Neural progenitor cell (in vitro differentiated cells): ENCODE results near the gene PAQR9. TPM values are rescaled to one million over a fixed set of nuclear protein-coding genes. Genes with fewer than 3 reads are reported as not detected.
A peak's percentile ranks its signal among the peaks of the same experiment; 100 is the strongest.

ENCODE experiments used
- DNase-seq: peaks from one replicate; pipeline ENCODE4 v3.0.0-alpha.2; 2016; ENCODE audit warnings: low spot score
- H2AFZ ChIP-seq: fragments of 200-600 bp; sonication (generic); replicated peaks from 2 replicates; pipeline ENCODE4 v1.6.1; 2016; ENCODE audit warnings: antibody characterized with exemption
- H3F3A ChIP-seq: fragments of 200-600 bp; sonication (generic); 2 replicates; pipeline ENCODE4 v1.6.1; 2016; ENCODE audit warnings: antibody characterized with exemption, low read depth
- H3K27ac ChIP-seq: fragments of 200-600 bp; sonication (generic); 2 replicates; pipeline ENCODE4 v1.5.1; 2016; ENCODE audit warnings: mild to moderate bottlenecking
- H3K27me3 ChIP-seq: fragments of 200-600 bp; sonication (generic); 2 replicates; pipeline ENCODE4 v1.6.1; 2016; ENCODE audit warnings: mild to moderate bottlenecking, moderate library complexity
- H3K36me3 ChIP-seq: fragments of 200-600 bp; sonication (generic); 2 replicates; pipeline ENCODE4 v1.5.1; 2016
- H3K4me1 ChIP-seq: fragments of 200-600 bp; sonication (generic); 2 replicates; pipeline ENCODE4 v1.6.1; 2016; ENCODE audit warnings: mixed run types
- H3K4me2 ChIP-seq: fragments of 200-600 bp; sonication (generic); 2 replicates; pipeline ENCODE4 v1.6.1; 2016
- H3K4me3 ChIP-seq: fragments of 200-600 bp; sonication (generic); 2 replicates; pipeline ENCODE4 v1.5.1; 2016
- H3K79me2 ChIP-seq: fragments of 200-600 bp; sonication (generic); 2 replicates; pipeline ENCODE4 v1.6.1; 2016; ENCODE audit warnings: low read depth
- H3K9ac ChIP-seq: fragments of 200-600 bp; sonication (generic); 2 replicates; pipeline ENCODE4 v1.6.1; 2016
- H3K9me3 ChIP-seq: fragments of 200-600 bp; sonication (generic); 2 replicates; pipeline ENCODE4 v1.5.1; 2016; ENCODE audit warnings: low read depth
- H4K20me1 ChIP-seq: fragments of 200-600 bp; sonication (generic); 2 replicates; pipeline ENCODE4 v1.6.1; 2016; ENCODE audit warnings: low read depth
- H3K27ac Mint-ChIP-seq: 3 replicates; pipeline ENCODE4 v1.8.0; 2021; ENCODE audit warnings: mixed read lengths
- H3K27me3 Mint-ChIP-seq: 2 replicates; pipeline ENCODE4 v1.8.0; 2022; ENCODE audit warnings: low read depth, mild to moderate bottlenecking, inconsistent platforms, moderate library complexity, mixed read lengths; ENCODE audit not compliant: insufficient read depth
- H3K36me3 Mint-ChIP-seq: 3 replicates; pipeline ENCODE4 v1.8.0; 2021; ENCODE audit warnings: mixed read lengths
- H3K4me1 Mint-ChIP-seq: 3 replicates; pipeline ENCODE4 v1.8.0; 2021; ENCODE audit warnings: mixed read lengths
- H3K4me3 Mint-ChIP-seq: 3 replicates; pipeline ENCODE4 v1.8.0; 2021; ENCODE audit warnings: mild to moderate bottlenecking, moderate library complexity, mixed read lengths
- H3K9me3 Mint-ChIP-seq: 3 replicates; pipeline ENCODE4 v1.8.0; 2020; ENCODE audit warnings: mixed read lengths
- EZH2 ChIP-seq: fragments of 200-600 bp; sonication (generic); IDR thresholded peaks from 2 replicates; pipeline ENCODE4 v1.6.1; 2017; ENCODE audit warnings: antibody characterized with exemption, mild to moderate bottlenecking, moderate library complexity
- EZH2phosphoT487 ChIP-seq: fragments of 200-600 bp; sonication (generic); IDR thresholded peaks from 2 replicates; pipeline ENCODE4 v1.6.1; 2017; ENCODE audit warnings: antibody characterized with exemption
- total RNA-seq: library from RNA; depleted of rRNA; stranded (reverse); fragments of >200 nt; gene quantifications from 2 replicates; pipeline ENCODE4 v1.2.3, GENCODE V29; 2015; ENCODE audit warnings: low replicate concordance
- TF ChIP-seq, protein P1 (sequence below): fragments of 200-600 bp; sonication (generic); IDR thresholded peaks from 2 replicates; pipeline ENCODE4 v1.5.1; 2017; ENCODE audit warnings: antibody characterized with exemption, mild to moderate bottlenecking

Gene PAQR9
- total RNA-seq, 1 donor from 2014 or later: 2.2 TPM

DNA sequence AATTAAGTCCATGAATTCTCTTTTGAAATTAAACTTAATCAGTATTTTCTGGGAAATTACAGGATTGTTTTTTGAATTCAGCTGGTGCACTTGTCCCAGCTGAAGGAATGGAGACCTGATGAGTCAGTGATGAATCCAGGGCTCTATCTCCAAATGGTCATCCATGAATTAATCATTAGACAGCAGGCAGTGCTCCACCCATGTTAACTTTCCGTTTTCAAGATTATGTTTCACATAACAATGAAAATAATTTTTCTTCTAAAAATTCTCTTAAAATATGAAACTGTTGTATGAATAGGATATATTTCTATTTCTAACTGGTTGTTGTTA is 13.9 kb upstream of the PAQR9 start:
- Mint-ChIP-seq H3K4me3 (no peak overlapping the region), H3K4me1 (peaks cover 17% of the 10 kb centered on the region), H3K27me3 (no peaks in the 10 kb centered on the region), H3K36me3 (no peaks in the 10 kb centered on the region), H3K27ac (no peak overlapping the region), H3K9me3 (no peaks in the 10 kb centered on the region)
- no peak for DNase-seq
- Histone ChIP-seq H3K9me3 (no peaks in the 10 kb centered on the region), H3K79me2 (no peaks in the 10 kb centered on the region), H3K36me3 (no peaks in the 10 kb centered on the region), H3K4me3 (no peak overlapping the region), H2AFZ (no peak overlapping the region), H3K27ac (no peak overlapping the region), H3F3A (no peaks in the 10 kb centered on the region), H3K4me1 (peaks cover 11% of the 10 kb centered on the region), H3K27me3 (no peaks in the 10 kb centered on the region), H3K4me2 (no peak overlapping the region), H3K9ac (no peak overlapping the region), H4K20me1 (no peaks in the 10 kb centered on the region)
- TF ChIP-seq, protein P1, sequence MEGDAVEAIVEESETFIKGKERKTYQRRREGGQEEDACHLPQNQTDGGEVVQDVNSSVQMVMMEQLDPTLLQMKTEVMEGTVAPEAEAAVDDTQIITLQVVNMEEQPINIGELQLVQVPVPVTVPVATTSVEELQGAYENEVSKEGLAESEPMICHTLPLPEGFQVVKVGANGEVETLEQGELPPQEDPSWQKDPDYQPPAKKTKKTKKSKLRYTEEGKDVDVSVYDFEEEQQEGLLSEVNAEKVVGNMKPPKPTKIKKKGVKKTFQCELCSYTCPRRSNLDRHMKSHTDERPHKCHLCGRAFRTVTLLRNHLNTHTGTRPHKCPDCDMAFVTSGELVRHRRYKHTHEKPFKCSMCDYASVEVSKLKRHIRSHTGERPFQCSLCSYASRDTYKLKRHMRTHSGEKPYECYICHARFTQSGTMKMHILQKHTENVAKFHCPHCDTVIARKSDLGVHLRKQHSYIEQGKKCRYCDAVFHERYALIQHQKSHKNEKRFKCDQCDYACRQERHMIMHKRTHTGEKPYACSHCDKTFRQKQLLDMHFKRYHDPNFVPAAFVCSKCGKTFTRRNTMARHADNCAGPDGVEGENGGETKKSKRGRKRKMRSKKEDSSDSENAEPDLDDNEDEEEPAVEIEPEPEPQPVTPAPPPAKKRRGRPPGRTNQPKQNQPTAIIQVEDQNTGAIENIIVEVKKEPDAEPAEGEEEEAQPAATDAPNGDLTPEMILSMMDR: no peak
- TF ChIP-seq EZH2phosphoT487 (no peak), EZH2 (no peak)

DNA sequence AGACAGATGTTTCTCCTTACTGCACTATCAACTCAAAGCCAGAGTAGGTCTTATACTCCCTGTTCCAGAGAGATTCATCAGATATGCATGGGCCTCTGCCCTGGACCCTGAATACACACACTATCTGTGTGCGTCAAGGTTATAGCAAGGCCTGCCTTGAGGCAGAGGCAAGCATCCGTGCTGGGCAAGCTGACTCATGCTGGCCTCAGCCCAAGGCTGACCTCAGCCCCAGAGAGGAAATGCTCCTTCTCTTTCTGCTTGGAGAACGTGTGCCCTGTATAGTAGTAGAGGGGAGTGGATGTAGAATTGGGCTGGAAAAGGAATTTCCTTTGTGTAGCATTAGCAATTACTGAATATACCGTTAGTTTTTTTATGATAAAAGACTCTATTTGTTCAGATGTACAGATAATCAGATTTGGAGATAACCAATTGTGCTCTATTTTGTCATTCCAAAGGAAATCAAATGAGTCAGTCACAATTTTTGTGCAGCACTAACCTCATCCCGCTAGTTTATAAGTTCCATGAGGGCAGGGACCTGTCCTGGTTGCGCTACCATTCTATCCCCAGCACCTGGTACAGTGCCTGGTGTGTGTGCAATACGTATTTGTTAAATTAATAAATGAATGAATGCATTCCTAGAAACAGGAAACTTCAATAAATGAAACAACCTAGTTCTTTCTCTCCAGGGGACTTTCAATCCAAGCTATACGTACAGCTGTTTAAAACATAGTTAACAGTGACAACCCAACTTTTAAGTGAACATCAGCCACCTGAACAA is 13.3 kb upstream of the PAQR9 start:
- Mint-ChIP-seq H3K4me3 (no peak overlapping the region), H3K27ac (peak overlapping the region; percentile 3), H3K27me3 (no peaks in the 10 kb centered on the region), H3K9me3 (no peaks in the 10 kb centered on the region), H3K36me3 (no peaks in the 10 kb centered on the region), H3K4me1 (peaks cover 11% of the 10 kb centered on the region)
- no peak overlapping the region for H3K27ac ChIP-seq
- H3K4me2 ChIP-seq: no peak overlapping the region
- H3F3A ChIP-seq: no peaks in the 10 kb centered on the region
- H2AFZ ChIP-seq: no peak overlapping the region
- H3K27me3 ChIP-seq: no peaks in the 10 kb centered on the region
- no peaks in the 10 kb centered on the region for H3K36me3 ChIP-seq
- H3K4me1 ChIP-seq: peaks cover 6% of the 10 kb centered on the region
- no peak for DNase-seq
- no peaks in the 10 kb centered on the region for H3K79me2 ChIP-seq
- no peaks in the 10 kb centered on the region for H3K9me3 ChIP-seq
- TF ChIP-seq EZH2 (no peak), EZH2phosphoT487 (no peak)
- TF ChIP-seq, protein P1: no peak
- no peaks in the 10 kb centered on the region for H4K20me1 ChIP-seq
- no peak overlapping the region for H3K4me3 ChIP-seq
- H3K9ac ChIP-seq: no peak overlapping the region

DNA sequence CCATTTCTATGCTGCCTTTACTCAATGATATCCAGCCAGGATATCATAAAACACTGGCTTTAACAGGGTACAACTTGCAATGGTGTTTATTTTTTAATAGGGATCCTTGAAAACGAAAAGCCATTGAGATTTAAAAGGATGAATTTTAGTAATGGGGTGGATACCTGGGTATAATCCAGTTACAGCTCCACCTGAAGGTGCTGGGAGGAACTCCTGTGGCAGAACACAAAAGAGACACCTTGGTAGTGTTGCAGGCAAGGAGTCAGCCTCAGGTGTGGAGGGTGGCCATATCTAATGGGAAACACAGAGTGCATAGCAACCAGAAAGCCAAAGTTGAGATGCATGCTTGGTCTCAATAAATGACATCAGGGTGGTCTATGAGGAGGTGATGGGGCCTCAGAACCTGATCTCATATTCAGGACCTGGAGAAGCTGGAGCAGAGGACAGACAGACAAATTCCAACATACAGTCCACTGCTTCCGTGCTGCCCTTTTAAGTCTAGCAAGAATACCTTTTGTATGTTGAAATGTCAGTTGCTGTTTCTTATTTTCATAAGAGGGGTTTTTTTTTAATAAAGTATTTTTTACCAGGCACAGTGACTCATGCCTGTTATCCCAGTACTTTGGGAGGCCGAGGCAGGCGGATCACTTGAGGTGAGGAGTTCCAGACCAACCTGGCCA is 12.0 kb upstream of the PAQR9 start:
- no peaks in the 10 kb centered on the region for H3K79me2 ChIP-seq
- no peak overlapping the region for H3K4me3 ChIP-seq
- H3K27me3 ChIP-seq: no peaks in the 10 kb centered on the region
- no peak overlapping the region for H3K4me2 ChIP-seq
- Mint-ChIP-seq H3K27ac (no peak overlapping the region), H3K4me3 (no peak overlapping the region), H3K9me3 (no peaks in the 10 kb centered on the region), H3K4me1 (peaks cover 5% of the 10 kb centered on the region), H3K27me3 (no peaks in the 10 kb centered on the region), H3K36me3 (no peaks in the 10 kb centered on the region)
- no peaks in the 10 kb centered on the region for H3F3A ChIP-seq
- H3K27ac ChIP-seq: no peak overlapping the region
- no peaks in the 10 kb centered on the region for H3K4me1 ChIP-seq
- no peaks in the 10 kb centered on the region for H3K36me3 ChIP-seq
- TF ChIP-seq, protein P1: peak; percentile 15
- TF ChIP-seq EZH2phosphoT487: no peak
- no peak overlapping the region for H3K9ac ChIP-seq
- H3K9me3 ChIP-seq: no peaks in the 10 kb centered on the region
- no peaks in the 10 kb centered on the region for H4K20me1 ChIP-seq
- no peak for DNase-seq
- H2AFZ ChIP-seq: no peak overlapping the region
